IMR-90 (cell line): ENCODE results near the gene APPL2. TPM values are rescaled to one million over a fixed set of nuclear protein-coding genes. Genes with fewer than 3 reads are reported as not detected.

ENCODE experiments used
- ATAC-seq: fragments of 200-7000 bp; cut with Tn5 transposase; 2 replicates; pipeline ENCODE4 v1.9.1; 2020; ENCODE audit warnings: low read depth, mild to moderate bottlenecking, moderate library complexity
- BruUV-seq: library from RNA; stranded (reverse); fragments of 400-500 nt; replicated peaks from 2 replicates; lab custom pipeline; 2021; lab: Mats Ljungman, UMichigan
- CTCF ChIA-PET: fragments of 300-600 bp; formaldehyde crosslinking; extraction: SDS; loops from one replicate; lab custom pipeline; 2021; ENCODE audit warnings: antibody characterized with exemption; lab: Yijun Ruan, JAX
- POLR2A ChIA-PET: fragments of 300-600 bp; sonication (Branson Sonifier 250); formaldehyde crosslinking; loops from one replicate; lab custom pipeline; 2022; ENCODE audit warnings: antibody characterized with exemption; ENCODE audit not compliant: unreplicated experiment; lab: Charles Lee
- DNase-seq: peaks from one replicate; pipeline ENCODE4 v3.0.0; 2013
- H2AFZ ChIP-seq: replicated peaks from 2 replicates; pipeline ENCODE3; 2013; ENCODE audit warnings: low read length, mild to moderate bottlenecking; ENCODE audit not compliant: poor library complexity
- H2AK5ac ChIP-seq: 2 replicates; pipeline ENCODE4 v1.6.1; 2013; ENCODE audit warnings: low read depth, low read length, inconsistent platforms
- H2AK9ac ChIP-seq: replicated peaks from 2 replicates; pipeline ENCODE3; 2013; ENCODE audit warnings: mild to moderate bottlenecking, low read depth, low read length, moderate library complexity; ENCODE audit not compliant: poor library complexity
- H2BK120ac ChIP-seq: 2 replicates; pipeline ENCODE4 v1.6.1; 2013; ENCODE audit warnings: low read depth, low read length, inconsistent platforms
- H2BK15ac ChIP-seq: 3 replicates; pipeline ENCODE4 v1.6.1; 2013; ENCODE audit warnings: low read depth, low read length, inconsistent platforms
- H2BK20ac ChIP-seq: 2 replicates; pipeline ENCODE4 v1.6.1; 2013; ENCODE audit warnings: low read depth, mild to moderate bottlenecking, inconsistent platforms, low read length, moderate library complexity
- H2BK5ac ChIP-seq: 2 replicates; pipeline ENCODE4 v1.6.1; 2013; ENCODE audit warnings: mild to moderate bottlenecking, low read depth, low read length, inconsistent platforms; ENCODE audit not compliant: poor library complexity, severe bottlenecking
- H3K14ac ChIP-seq: replicated peaks from 2 replicates; pipeline ENCODE4 v1.6.1; 2013; ENCODE audit warnings: low read depth, low read length, inconsistent platforms
- H3K18ac ChIP-seq: 2 replicates; pipeline ENCODE4 v1.6.1; 2013; ENCODE audit warnings: low read depth, low read length, control low read depth
- H3K23ac ChIP-seq: 2 replicates; pipeline ENCODE4 v1.6.1; 2013; ENCODE audit warnings: low read depth, low read length, inconsistent platforms
- H3K27ac ChIP-seq: 2 replicates; pipeline ENCODE4 v1.5.1; 2013; ENCODE audit warnings: mild to moderate bottlenecking, control low read depth, low read length; ENCODE audit not compliant: insufficient read depth
- H3K27me3 ChIP-seq: 2 replicates; pipeline ENCODE4 v1.6.1; 2013; ENCODE audit warnings: low read length; ENCODE audit not compliant: control insufficient read depth, insufficient read depth
- H3K36me3 ChIP-seq: 2 replicates; pipeline ENCODE4 v1.6.1; 2013; ENCODE audit warnings: low read length, mixed read lengths; ENCODE audit not compliant: control insufficient read depth, insufficient read depth
- H3K4ac ChIP-seq: 2 replicates; pipeline ENCODE4 v1.6.1; 2013; ENCODE audit warnings: low read depth, low read length, inconsistent platforms
- H3K4me1 ChIP-seq: 2 replicates; pipeline ENCODE4 v1.6.1; 2013; ENCODE audit warnings: low read length, mixed read lengths; ENCODE audit not compliant: control insufficient read depth, insufficient read depth
- H3K4me2 ChIP-seq: 2 replicates; pipeline ENCODE4 v1.6.1; 2013; ENCODE audit warnings: low read depth, mild to moderate bottlenecking, control low read depth, low read length, moderate library complexity
- H3K4me3 ChIP-seq: 2 replicates; pipeline ENCODE4 v1.5.1; 2013; ENCODE audit warnings: low read depth, mild to moderate bottlenecking, control low read depth, low read length, moderate library complexity; ENCODE audit not compliant: insufficient read depth
- H3K56ac ChIP-seq: 2 replicates; pipeline ENCODE4 v1.6.1; 2013; ENCODE audit warnings: low read length, inconsistent platforms; ENCODE audit not compliant: insufficient read depth; ENCODE audit errors: extremely low read depth
- H3K79me1 ChIP-seq, 2 experiments: 2 replicates each; pipeline ENCODE4 v1.6.1; 2013; ENCODE audit warnings: low read length in 2 of 2, inconsistent platforms in 1 of 2, low read depth in 1 of 2
- H3K9ac ChIP-seq: 2 replicates; pipeline ENCODE4 v1.6.1; 2013; ENCODE audit warnings: low read depth, low read length, control low read depth
- H3K9me1 ChIP-seq: 2 replicates; pipeline ENCODE4 v1.6.1; 2013; ENCODE audit warnings: low read length, inconsistent platforms; ENCODE audit not compliant: insufficient read depth
- H3K9me3 ChIP-seq: 2 replicates; pipeline ENCODE4 v1.6.1; 2013; ENCODE audit warnings: low read length; ENCODE audit not compliant: control insufficient read depth, insufficient read depth
- H4K20me1 ChIP-seq: 2 replicates; pipeline ENCODE4 v1.6.1; 2013; ENCODE audit warnings: low read length, inconsistent platforms; ENCODE audit not compliant: insufficient read depth
- H4K5ac ChIP-seq: 2 replicates; pipeline ENCODE4 v1.6.1; 2013; ENCODE audit warnings: mild to moderate bottlenecking, low read depth, low read length, control low read depth
- H4K8ac ChIP-seq, 2 experiments: 2 replicates each; pipeline ENCODE4 v1.6.1; 2013; ENCODE audit warnings: low read depth in 2 of 2, low read length in 2 of 2, control low read depth in 1 of 2, inconsistent platforms in 1 of 2
- H4K91ac ChIP-seq: 2 replicates; pipeline ENCODE4 v1.6.1; 2013; ENCODE audit warnings: low read depth, low read length, inconsistent platforms; ENCODE audit not compliant: insufficient read depth
- BHLHE40 ChIP-seq: fragments of 150-350 bp; IDR thresholded peaks from 2 replicates; pipeline ENCODE4 v1.6.1; 2016; ENCODE audit warnings: mild to moderate bottlenecking, low read depth, low read length
- CEBPB ChIP-seq: IDR thresholded peaks from 2 replicates; pipeline ENCODE4 v1.6.1; 2012; ENCODE audit warnings: low read depth, low read length, improper control_type of control experiment
- CHD1 ChIP-seq: IDR thresholded peaks from 2 replicates; pipeline ENCODE4 v1.6.1; 2012; ENCODE audit warnings: low read depth, low read length, improper control_type of control experiment
- CTCF ChIP-seq: conservative IDR thresholded peaks from 2 replicates; pipeline ENCODE4 v1.5.1; 2012; ENCODE audit warnings: mild to moderate bottlenecking, low read depth, low read length, improper control_type of control experiment
- ELK1 ChIP-seq: fragments of 150-350 bp; IDR thresholded peaks from 2 replicates; pipeline ENCODE4 v1.6.1; 2016; ENCODE audit warnings: low read depth, mild to moderate bottlenecking, low read length, moderate library complexity, borderline replicate concordance
- FOS ChIP-seq: fragments of 150-350 bp; IDR thresholded peaks from 2 replicates; pipeline ENCODE4 v1.6.1; 2016; ENCODE audit warnings: low read depth, low read length
- MAFK ChIP-seq: IDR thresholded peaks from 2 replicates; pipeline ENCODE4 v1.6.1; 2012; ENCODE audit warnings: low read depth, low read length, improper control_type of control experiment
- MAZ ChIP-seq: IDR thresholded peaks from 2 replicates; pipeline ENCODE4 v1.6.1; 2012; ENCODE audit warnings: low read depth, mild to moderate bottlenecking, low read length, improper control_type of control experiment, moderate library complexity, borderline replicate concordance
- MXI1 ChIP-seq: IDR thresholded peaks from 2 replicates; pipeline ENCODE4 v1.6.1; 2012; ENCODE audit warnings: low read depth, mild to moderate bottlenecking, low read length, moderate library complexity, borderline replicate concordance
- NFE2L2 ChIP-seq: fragments of 150-350 bp; IDR thresholded peaks from 2 replicates; pipeline ENCODE4 v1.6.1; 2016; ENCODE audit warnings: low read depth, mild to moderate bottlenecking, low read length
- POLR2A ChIP-seq: IDR thresholded peaks from 2 replicates; pipeline ENCODE4 v1.6.1; 2012; ENCODE audit warnings: mild to moderate bottlenecking, low read depth, low read length
- RAD21 ChIP-seq: IDR thresholded peaks from 2 replicates; pipeline ENCODE4 v1.6.1; 2012; ENCODE audit warnings: low read length, improper control_type of control experiment
- RCOR1 ChIP-seq: IDR thresholded peaks from 2 replicates; pipeline ENCODE4 v1.6.1; 2012; ENCODE audit warnings: mild to moderate bottlenecking, low read length, improper control_type of control experiment; ENCODE audit not compliant: insufficient replicate concordance
- RFX5 ChIP-seq: IDR thresholded peaks from 2 replicates; pipeline ENCODE4 v1.8.0; 2012; ENCODE audit warnings: low read depth, mild to moderate bottlenecking, low read length, moderate library complexity
- SMC3 ChIP-seq: fragments of 150-350 bp; IDR thresholded peaks from 2 replicates; pipeline ENCODE4 v1.6.1; 2016; ENCODE audit warnings: low read depth, mild to moderate bottlenecking, antibody characterized with exemption, low read length, moderate library complexity
- WGBS, 2 experiments: methylation state at CpG; one replicate each; pipeline versions ENCODE4 v1.1.5 to v1.1.7; 2013; ENCODE audit warnings: missing lambda C conversion rate in 2 of 2; ENCODE audit not compliant: insufficient read length in 1 of 2; ENCODE audit errors: extremely low coverage in 2 of 2; 5-methylcytosine and 5-hydroxymethylcytosine counted together
- dilution Hi-C: fragments of 300-500 bp; cut with HindIII; formaldehyde crosslinking; loops from one replicate; pipeline ENCODE4 v1.14.3; 2018; ENCODE audit warnings: low sequenced_read_pairs; ENCODE audit not compliant: unreplicated experiment
- in situ Hi-C: fragments of 300-500 bp; cut with MboI; formaldehyde crosslinking; loops from 3 replicates; pipeline ENCODE4 v1.14.3; 2019; ENCODE audit warnings: low sequenced_read_pairs, inconsistent platforms, mixed read lengths
- intact Hi-C: fragments of 100-400 bp; cut with micrococcal nuclease; formaldehyde crosslinking; loops from 2 replicates; pipeline ENCODE4 v1.10.0; 2022
- polyA plus RNA-seq, 3 experiments: library from polyadenylated mRNA; depleted of rRNA; stranded (reverse); fragments of >200 nt; gene quantifications; 2 replicates each; pipeline ENCODE4 v1.2.3, GENCODE V29; 2012; ENCODE audit warnings: low replicate concordance in 1 of 3
- total RNA-seq: library from RNA; depleted of rRNA; stranded (reverse); fragments of >200 nt; gene quantifications from 2 replicates; pipeline ENCODE4 v1.2.3, GENCODE V29; 2012
- TF ChIP-seq, protein P1 (sequence below): fragments of 150-350 bp; IDR thresholded peaks from 2 replicates; pipeline ENCODE4 v1.6.1; 2017; ENCODE audit warnings: mild to moderate bottlenecking, antibody characterized with exemption, low read length, low read depth

Gene APPL2
- total and polyA plus RNA-seq, 2 of the 4 experiments (the other 2 are of a cell fraction): 42.3 to 65.8 TPM

DNA sequence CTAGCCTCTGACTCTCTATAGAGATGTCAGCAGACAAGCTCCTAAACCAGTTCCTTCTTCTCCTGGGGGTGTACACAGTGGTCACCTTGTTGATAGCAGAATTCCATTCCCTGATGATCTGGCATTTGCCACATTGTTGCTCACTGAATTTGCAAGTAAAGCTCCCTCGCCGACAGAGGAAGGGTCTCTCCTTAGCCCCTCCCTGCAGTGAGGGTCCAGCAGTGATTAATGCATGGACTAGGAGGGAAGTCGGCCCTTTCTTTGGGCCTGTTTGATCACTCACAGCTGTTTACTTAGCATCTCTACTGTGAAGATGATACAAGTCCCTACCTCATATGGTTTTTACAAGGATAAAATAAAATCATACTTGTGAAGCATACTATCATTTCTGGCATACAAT is 23.3 kb upstream of the APPL2 start:
- peak overlapping the region; percentile 99; the same call in 2 of the 3 replicates for H2BK15ac ChIP-seq
- H3K23ac ChIP-seq: peak overlapping the region; percentile 96
- H2AFZ ChIP-seq: peak overlapping the region; percentile 58
- in situ Hi-C loops: no loop called here
- peak overlapping the region; percentile 99 for H2BK120ac ChIP-seq
- H2BK5ac ChIP-seq: peak overlapping the region; percentile 85
- H3K4me3 ChIP-seq: no peak overlapping the region
- H4K91ac ChIP-seq: peak overlapping the region; percentile 94
- H4K5ac ChIP-seq: peak overlapping the region; percentile 77
- peak overlapping the region; percentile 69 for H3K27ac ChIP-seq
- peaks cover 3% of the 10 kb centered on the region; the same call in 1 of the 2 replicates for H4K20me1 ChIP-seq
- H3K9ac ChIP-seq: no peak overlapping the region
- peak overlapping the region; percentile 32; the same call in 1 of the 2 replicates for H3K56ac ChIP-seq
- H3K9me1 ChIP-seq: peaks cover 17% of the 10 kb centered on the region
- peak overlapping the region; percentile 95 for H3K14ac ChIP-seq
- H3K4me2 ChIP-seq: no peak overlapping the region
- dilution Hi-C loops: no loop called here
- H3K4ac ChIP-seq: peak overlapping the region; percentile 97
- no peaks in the 10 kb centered on the region for H3K36me3 ChIP-seq
- peak overlapping the region; percentile 64 to 92 for H4K8ac ChIP-seq
- DNase-seq (no peak), ATAC-seq (no peak)
- no peaks in the 10 kb centered on the region for H3K9me3 ChIP-seq
- ChIA-PET CTCF (no interaction called here), POLR2A (interaction anchor here (0.6 kb wide), 1 partner anchor 1985 kb away, joined by 3 read pairs; no protein-coding TSS in a partner anchor)
- peak overlapping the region; percentile 82 for H3K18ac ChIP-seq
- peaks cover 4 to 28% of the 10 kb centered on the region in 2 experiments; a peak in 2 of 4 replicates for H3K79me1 ChIP-seq
- H3K27me3 ChIP-seq: no peaks in the 10 kb centered on the region
- peaks cover 33% of the 10 kb centered on the region for H3K4me1 ChIP-seq
- BruUV-seq: no TSS peak
- peak overlapping the region; percentile 98 for H2AK5ac ChIP-seq
- peak overlapping the region; percentile 98 for H2BK20ac ChIP-seq
- H2AK9ac ChIP-seq: peak overlapping the region; percentile 82
- intact Hi-C loops: loop anchor here (10.0 kb wide), 1 partner anchor 826 kb away; no protein-coding TSS in a partner anchor
- no peak for TF ChIP-seq FOS
- no peak for TF ChIP-seq CEBPB
- no peak for TF ChIP-seq RFX5
- TF ChIP-seq SMC3: no peak
- TF ChIP-seq BHLHE40: no peak
- no peak for TF ChIP-seq POLR2A
- no peak for TF ChIP-seq NFE2L2
- TF ChIP-seq CHD1: no peak
- TF ChIP-seq, protein P1, sequence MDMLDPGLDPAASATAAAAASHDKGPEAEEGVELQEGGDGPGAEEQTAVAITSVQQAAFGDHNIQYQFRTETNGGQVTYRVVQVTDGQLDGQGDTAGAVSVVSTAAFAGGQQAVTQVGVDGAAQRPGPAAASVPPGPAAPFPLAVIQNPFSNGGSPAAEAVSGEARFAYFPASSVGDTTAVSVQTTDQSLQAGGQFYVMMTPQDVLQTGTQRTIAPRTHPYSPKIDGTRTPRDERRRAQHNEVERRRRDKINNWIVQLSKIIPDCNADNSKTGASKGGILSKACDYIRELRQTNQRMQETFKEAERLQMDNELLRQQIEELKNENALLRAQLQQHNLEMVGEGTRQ: no peak
- TF ChIP-seq RAD21: no peak
- TF ChIP-seq MAFK: no peak
- TF ChIP-seq RCOR1: no peak
- no peak for TF ChIP-seq MAZ
- TF ChIP-seq CTCF: no peak
- no peak for TF ChIP-seq MXI1
- TF ChIP-seq ELK1: no peak
- WGBS, 2 experiments: no CpG with 5 or more reads among the region's 3 CpGs
